NCI-H146 treated with DMSO at 0.1 percent for 48 hours (cell line): ENCODE data around the gene TMCC1.
"Not testable (repeated sequence)": the region's sequence is repeated elsewhere in the genome, so short reads cannot be mapped to it uniquely, and the experiment has no call there.

Experiments
- DNase-seq: peaks from one replicate; lab custom pipeline; 2025; ENCODE audit not compliant: unreplicated experiment; lab: John Stamatoyannopoulos, UW

TMCC1 gene

GRCh38 chr3:129837065-129837642, 56.4 kb downstream of the TMCC1 start:
- no peak for DNase-seq

DNA sequence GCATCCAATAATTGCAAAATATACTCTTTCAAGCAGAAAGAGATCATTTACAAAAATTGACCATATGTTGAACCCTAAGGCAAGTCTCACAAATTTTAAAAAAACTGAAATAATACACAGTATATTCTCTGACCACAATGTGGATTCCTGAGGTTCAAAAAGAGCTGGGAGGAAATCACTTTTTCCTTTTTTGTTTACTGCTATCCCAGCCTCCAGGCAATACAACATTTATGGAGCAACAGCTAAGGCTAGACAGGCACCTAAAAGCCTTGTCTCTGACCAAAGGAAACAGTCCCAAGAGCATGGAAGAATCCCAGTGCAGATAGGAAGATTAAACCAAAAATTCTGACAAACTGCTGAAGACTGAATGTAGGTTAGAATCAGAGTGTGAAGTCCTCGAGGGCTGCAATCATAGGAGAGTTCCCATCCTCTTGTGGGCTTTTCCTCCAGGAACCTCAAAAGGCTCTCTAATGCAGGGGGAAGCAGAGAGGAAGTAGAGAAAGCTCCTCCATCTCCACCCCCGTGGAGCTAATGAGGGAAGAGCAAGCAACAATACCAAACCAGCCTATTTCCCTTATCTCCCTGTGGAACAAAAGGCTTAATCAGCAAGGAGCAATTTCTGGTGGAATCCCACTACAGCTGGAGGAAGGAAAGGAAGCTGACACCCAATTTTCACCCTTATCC, 57.0 kb downstream of the TMCC1 start:
- DNase-seq: peak; percentile 89

- DNase-seq: no peak
These were observed 58.3 kb downstream of the TMCC1 start for GRCh38 chr3:129835198-129835597.

DNA sequence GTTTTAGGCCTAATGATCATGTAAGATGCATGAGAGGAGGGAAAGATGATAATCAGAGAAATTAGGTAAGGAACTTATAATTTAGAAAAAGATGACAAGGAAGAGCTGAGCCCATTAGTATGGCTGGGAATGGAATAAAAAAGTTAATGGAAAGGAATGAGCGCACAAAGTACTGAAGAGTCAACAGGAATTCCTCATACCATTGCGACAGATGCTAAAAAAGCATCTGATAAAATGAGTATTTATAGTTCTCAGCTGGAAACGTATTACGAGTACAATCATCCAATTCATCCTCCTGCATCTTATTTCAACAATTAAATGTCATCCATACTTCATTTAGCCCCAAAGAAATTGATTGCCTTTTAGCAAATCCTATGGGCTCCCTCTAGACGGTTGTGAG, 58.9 kb downstream of the TMCC1 start:
- peak; percentile 12 for DNase-seq

- DNase-seq: not testable (repeated sequence)
These were observed 61.6 kb downstream of the TMCC1 start for GRCh38 chr3:129831942-129832341.

GRCh38 chr3:129831503-129831902, 62.0 kb downstream of the TMCC1 start:
- no peak for DNase-seq

DNA sequence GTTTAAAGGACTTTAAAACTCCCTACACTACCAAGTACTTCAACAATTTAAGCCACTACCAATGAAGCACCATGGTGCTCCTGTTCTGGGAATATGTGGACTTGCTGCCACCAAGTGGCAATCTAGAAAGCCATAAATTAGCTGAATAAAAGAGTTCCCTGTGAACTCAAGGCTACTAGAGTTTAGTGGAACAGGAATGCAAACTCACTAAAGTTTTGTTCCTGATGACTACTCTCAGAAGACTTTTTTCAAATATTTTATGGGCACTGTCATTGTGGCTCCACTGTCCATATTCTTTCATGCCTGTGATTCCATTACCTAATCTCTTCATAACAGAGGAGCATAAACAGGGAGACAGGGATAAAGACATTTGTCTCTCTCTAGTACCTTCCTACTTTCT, 63.9 kb downstream of the TMCC1 start:
- DNase-seq: peak; percentile 51

DNA sequence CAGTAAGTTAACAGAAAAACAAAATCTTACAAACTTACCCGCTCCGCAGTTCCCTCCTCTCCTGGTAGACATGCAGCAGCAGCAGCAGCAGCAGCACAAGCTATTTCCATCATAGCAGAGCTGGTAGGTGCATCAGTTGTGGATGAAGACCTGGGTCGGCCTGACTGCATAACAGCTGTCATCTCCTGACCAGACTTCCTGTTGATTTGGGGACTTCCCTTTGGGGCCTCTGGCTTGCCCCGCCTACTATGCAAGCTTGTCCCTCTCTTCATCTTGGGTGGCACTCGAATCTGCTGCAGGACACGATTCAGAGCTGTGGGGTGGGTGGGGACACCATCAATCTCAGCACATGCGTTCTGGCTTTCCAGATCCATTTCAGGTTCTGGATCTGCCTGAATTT, 65.7 kb downstream of the TMCC1 start:
- DNase-seq: no peak

DNA sequence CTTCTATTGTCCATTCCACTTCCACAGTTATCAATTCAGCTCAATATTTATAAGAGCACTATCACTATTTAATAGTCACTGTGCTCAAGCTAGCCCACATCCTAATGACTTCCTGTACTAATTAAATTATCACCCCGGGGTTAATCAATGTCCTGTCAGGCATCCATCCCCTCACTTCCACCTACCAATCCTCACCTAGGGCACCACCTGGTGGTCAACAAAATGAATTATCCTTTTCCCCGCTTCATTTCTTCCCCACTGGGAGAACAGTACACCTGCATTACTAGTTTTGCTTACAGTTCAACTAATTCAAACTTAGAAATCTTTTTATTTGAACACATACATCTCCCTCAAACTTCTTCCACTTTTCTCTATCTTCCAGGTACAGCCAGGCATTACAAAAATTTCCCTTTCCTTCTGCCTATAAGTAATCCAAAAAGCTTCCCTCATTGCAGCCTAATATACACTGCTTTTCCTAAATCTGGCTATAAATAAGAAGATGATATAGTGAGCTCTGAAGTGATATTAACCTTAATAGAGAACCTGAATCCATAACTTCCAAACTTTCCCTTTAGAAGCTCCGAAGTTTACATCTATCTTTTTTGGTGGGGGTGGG, 68.5 kb downstream of the TMCC1 start:
- DNase-seq: peak; percentile 64

DNA sequence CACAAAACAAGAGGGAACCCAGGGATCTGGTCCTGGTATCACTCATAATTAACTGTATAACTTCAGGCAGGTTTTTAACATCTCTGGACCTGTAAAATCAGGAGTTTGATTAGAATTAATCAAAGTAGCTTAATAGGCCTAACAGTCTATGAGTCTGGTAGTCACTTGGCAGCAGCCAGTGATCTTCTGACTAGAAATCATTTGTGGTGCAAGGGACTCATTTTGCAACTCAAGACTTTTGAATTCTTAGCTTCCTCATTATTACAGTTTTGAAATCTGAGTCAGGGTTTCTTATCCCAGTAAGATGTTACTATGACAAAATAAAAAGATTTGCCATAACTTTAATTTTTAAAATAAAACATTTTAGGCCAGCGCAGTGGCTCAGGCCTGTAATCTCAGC, 70.8 kb downstream of the TMCC1 start:
- no peak for DNase-seq

DNA sequence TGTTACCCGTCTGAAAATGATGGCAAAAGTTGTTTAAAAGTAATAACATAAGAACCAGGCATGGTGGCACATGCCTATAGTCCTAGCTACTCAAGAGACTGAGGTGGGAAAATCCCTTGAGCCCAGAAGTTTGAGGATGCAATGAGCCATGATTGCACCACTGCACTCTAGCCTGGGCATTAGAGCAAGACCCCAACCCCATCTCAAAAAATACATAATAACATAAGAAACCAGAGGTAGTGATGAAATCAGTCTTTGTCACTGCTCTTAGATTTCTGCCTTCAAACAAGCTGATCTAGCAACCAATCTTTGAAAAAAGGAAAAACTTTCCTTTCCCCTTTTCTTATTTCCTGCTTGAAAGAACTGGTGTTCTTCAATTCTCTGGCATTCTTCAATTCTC, 71.3 kb downstream of the TMCC1 start:
- DNase-seq: no peak

DNA sequence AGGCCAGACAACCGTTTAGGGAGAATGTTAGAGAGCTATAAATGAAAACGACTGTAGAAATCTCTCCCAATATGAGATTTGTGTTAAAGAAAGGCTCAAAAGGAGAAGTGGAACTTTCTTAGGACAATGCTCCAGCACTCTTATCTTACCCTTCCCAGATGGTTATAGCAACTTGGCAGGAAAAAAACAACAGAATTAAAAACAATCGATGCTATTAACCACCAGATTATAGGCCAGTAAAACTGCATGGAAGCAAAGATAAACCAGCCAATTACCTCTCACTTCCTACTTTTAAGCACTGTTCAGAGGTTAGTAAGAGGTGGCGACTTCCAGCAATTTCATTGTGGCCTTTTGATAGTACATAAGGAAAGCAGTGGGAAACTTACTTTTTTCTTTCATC, 72.9 kb downstream of the TMCC1 start:
- DNase-seq: no peak

- DNase-seq: no peak
These were observed 80.9 kb downstream of the TMCC1 start for GRCh38 chr3:129812589-129812988.

DNA sequence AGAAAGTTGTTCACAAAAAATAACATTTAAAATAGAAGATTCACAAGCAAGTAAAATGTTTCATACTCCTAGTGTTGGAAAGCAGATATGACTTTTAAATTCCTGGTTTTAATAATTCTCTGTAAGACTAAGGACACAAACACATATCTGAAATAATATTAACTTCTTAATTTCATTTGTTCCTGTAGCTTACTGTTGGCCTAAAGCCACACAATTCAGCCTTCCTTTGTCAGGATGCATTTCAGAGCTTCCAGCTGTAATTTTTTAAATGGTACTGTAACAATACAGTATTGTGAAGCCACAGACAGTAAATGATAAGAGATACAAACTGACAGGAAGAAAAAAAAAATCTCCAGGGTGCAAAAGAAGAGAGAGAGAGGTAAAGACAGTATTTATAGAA, 84.2 kb downstream of the TMCC1 start:
- DNase-seq: peak; percentile 20

- DNase-seq: no peak
These were observed 97.4 kb downstream of the TMCC1 start for GRCh38 chr3:129796146-129796545.

DNA sequence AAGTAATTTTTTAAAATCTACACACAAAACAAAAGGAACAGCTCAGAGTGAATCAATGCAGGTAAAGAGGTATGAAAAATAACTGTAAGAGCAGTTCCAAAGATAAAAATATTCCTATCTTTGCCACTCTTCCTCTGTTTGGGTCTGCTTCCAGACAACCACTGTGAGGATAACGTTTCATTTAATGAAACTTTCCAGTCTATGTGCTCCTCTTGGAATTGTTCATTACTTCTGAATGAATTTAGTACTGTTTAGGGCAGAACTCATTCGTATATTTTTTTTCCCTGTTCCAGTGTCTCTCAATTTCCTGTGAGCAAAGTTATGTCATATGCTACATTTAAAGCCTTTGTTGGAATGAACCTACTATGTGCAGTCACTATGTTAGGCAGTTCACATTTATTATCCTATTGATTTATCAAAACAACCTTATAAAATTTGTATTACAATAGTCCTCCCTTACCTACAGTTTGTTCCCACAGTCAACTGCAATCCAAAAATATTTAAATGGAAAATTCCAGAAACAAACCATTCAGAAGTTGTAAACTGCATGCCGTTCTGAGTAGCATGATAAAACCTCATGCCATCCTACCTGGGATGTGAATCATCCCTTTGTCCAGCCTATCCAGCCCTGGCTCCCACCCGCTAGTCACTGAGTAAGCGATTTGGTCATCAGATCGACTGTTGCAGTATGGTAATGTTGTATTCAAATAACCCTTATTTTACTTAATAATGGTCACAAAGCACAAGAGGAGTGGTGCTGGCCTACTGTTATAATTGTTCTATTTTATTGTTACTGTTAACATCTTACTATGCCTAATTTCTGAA, 98.1 kb downstream of the TMCC1 start:
- no peak for DNase-seq

GRCh38 chr3:129794311-129795185, 99.0 kb downstream of the TMCC1 start:
- peak; percentile 92 for DNase-seq

DNA sequence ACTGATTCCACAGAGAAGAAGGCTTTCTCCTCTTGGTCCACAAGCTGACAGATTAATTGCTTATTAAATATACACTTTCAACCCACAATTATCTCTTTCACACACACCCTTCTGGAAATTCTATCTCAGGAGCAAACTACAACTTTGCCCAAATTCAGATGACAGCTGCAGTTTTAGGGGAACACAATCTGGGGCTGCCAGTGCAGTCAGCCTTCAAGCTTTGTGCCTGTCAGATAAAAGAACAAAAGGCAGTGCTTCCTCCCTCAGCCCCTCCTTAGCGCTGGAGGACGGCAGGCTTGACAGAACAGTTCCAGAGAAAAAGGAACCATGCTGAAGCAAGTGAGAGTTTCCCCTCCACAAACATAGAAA, 99.6 kb downstream of the TMCC1 start:
- DNase-seq: peak; percentile 48

- no peak for DNase-seq
These were observed 100.2 kb downstream of the TMCC1 start for GRCh38 chr3:129793319-129793718.

GRCh38 chr3:129783470-129783869, 110.0 kb downstream of the TMCC1 start:
- DNase-seq: no peak

DNA sequence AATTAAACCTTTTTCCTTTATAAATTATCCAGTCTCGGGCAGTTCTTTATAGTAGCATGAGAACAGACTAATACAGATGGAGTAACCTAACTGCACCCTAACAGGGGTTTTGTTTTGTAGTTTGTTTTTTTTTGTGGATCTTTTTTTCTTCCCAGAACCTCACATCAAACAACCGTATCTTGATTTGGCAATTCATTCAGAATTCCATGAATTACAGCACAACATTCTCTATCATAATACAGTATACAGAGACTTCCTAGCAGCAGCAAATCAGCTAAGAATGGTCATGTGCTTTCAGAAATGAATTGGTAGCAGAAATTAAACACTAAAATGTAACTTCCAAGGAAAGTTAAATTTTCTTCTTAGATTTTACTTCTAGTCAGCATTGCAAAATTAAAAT, 114.6 kb downstream of the TMCC1 start:
- DNase-seq: no peak
